HL-60 (cell line): ENCODE data around the gene C1S.

ENCODE experiments used
- DNase-seq, 2 experiments: peaks; one replicate each; pipeline ENCODE4 v3.0.0-alpha.2; 2010 to 2020; ENCODE audit warnings: low read depth in 1 of 2, low spot score in 1 of 2
- H3K27ac ChIP-seq: fragments of 250-450 bp; sonication (Bioruptor Pico); replicated peaks from 2 replicates; pipeline ENCODE4 v1.5.1; 2020; ENCODE audit warnings: mild to moderate bottlenecking, moderate library complexity
- H3K27me3 ChIP-seq: fragments of 250-450 bp; sonication (Bioruptor Pico); 2 replicates; pipeline ENCODE4 v1.5.1; 2021; ENCODE audit warnings: mild to moderate bottlenecking, moderate library complexity; ENCODE audit not compliant: insufficient read depth, poor library complexity, severe bottlenecking
- H3K4me3 ChIP-seq: replicated peaks from 2 replicates; pipeline ENCODE4 v1.5.1; 2011; ENCODE audit warnings: mild to moderate bottlenecking, control low read depth, low read length; ENCODE audit not compliant: insufficient read depth
- CTCF ChIP-seq: IDR thresholded peaks from one replicate; pipeline ENCODE4 v1.5.1; 2011; ENCODE audit warnings: low read length, control low read depth, inconsistent platforms; ENCODE audit not compliant: insufficient read depth
- GABPA ChIP-seq: IDR thresholded peaks from 2 replicates; pipeline ENCODE4 v1.6.1; 2012; ENCODE audit warnings: low read depth
- POLR2AphosphoS5 ChIP-seq: IDR thresholded peaks from 2 replicates; pipeline ENCODE4 v1.6.1; 2012; ENCODE audit warnings: low read depth
- REST ChIP-seq: IDR thresholded peaks from 2 replicates; pipeline ENCODE4 v1.6.1; 2012; ENCODE audit warnings: low read depth; ENCODE audit not compliant: insufficient replicate concordance
- SPI1 ChIP-seq: IDR thresholded peaks from 2 replicates; pipeline ENCODE4 v1.6.1; 2012; ENCODE audit warnings: low read depth, mild to moderate bottlenecking, borderline replicate concordance

The C1S gene

GRCh38 chr12:7067096-7067495 lies 6.6 kb downstream of the C1S start:
- Histone ChIP-seq H3K4me3 (no peak overlapping the region), H3K27ac (no peak overlapping the region), H3K27me3 (peaks cover 4% of the 10 kb centered on the region)
- DNase-seq, result no peak
- TF ChIP-seq CTCF, result no peak
- no peak for TF ChIP-seq GABPA
- no peak for TF ChIP-seq REST
- no peak for TF ChIP-seq POLR2AphosphoS5
- TF ChIP-seq SPI1, result no peak

- no peak for DNase-seq
- TF ChIP-seq POLR2AphosphoS5 (no peak), CTCF (no peak)
- Histone ChIP-seq H3K27me3 (peaks cover 4% of the 10 kb centered on the region), H3K4me3 (no peak overlapping the region), H3K27ac (no peak overlapping the region)
Measured at GRCh38 chr12:7068240-7068993, 7.9 kb downstream of the C1S start.

DNA sequence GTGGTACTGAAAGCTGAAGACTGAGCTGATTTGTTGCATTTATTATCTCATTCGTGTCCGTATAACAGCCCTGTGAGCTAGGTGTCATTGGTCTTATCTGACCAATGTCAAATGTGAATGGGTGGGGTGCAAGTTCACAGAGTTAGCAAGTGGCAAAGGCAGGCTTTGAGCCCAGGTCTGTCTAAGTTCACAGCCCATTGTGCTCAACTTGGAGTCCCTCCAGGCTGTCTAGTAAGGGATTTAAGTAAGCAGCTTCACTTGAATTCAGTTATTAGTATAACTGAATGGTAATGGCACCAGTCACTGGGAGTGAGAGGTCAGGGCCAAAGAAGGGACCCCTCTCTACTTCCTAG lies 8.5 kb downstream of the C1S start:
- Histone ChIP-seq H3K27me3 (peaks cover 4% of the 10 kb centered on the region), H3K27ac (no peak overlapping the region), H3K4me3 (no peak overlapping the region)
- DNase-seq, result no peak
- TF ChIP-seq REST (no peak), POLR2AphosphoS5 (no peak), SPI1 (no peak), GABPA (no peak), CTCF (no peak)

DNA sequence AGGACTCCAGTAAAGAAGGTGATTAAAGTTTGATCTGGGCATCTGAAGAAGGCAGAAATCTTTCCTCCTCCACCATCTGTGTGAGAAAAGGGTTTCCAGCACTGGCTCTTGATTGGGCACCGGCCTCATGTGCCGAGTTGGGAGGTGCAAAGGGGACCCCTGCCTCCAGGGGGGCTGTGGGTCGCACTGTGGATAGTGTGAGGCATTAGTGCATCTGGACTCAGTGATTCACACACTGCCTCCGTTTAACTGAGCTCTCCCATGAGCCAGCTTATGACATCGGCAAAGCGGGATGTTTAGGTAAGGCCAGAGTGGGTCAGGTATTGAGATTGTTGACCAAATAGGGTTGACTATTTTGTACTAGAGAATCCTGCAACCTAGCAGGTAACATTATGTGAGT lies 8.9 kb downstream of the C1S start:
- Histone ChIP-seq H3K4me3 (no peak overlapping the region), H3K27me3 (peaks cover 4% of the 10 kb centered on the region), H3K27ac (no peak overlapping the region)
- no peak for DNase-seq
- TF ChIP-seq CTCF (no peak), POLR2AphosphoS5 (no peak), REST (no peak), SPI1 (no peak), GABPA (no peak)
